Lower lobe of right lung (tissue), 2 donors: Measurements from ENCODE around the gene KCNC1. TPM values are rescaled to one million over a fixed set of nuclear protein-coding genes. Genes with fewer than 3 reads are reported as not detected.

ENCODE experiments used
- ATAC-seq, 2 donors: fragments of 200-7000 bp; cut with Tn5 transposase; one replicate each; pipeline ENCODE4 v1.9.1; 2020 to 2022; ENCODE audit warnings: mild to moderate bottlenecking in 2 of 2, moderate library complexity in 2 of 2
- DNase-seq: peaks from one replicate; pipeline ENCODE4 v3.0.0-alpha.2; 2020
- H3K27ac ChIP-seq: fragments of 200-600 bp; one replicate; pipeline ENCODE4 v1.8.0; 2022
- H3K27me3 ChIP-seq: fragments of 200-600 bp; one replicate; pipeline ENCODE4 v1.8.0; 2022; ENCODE audit warnings: low read depth
- H3K36me3 ChIP-seq: fragments of 200-600 bp; one replicate; pipeline ENCODE4 v1.8.0; 2022; ENCODE audit warnings: mild to moderate bottlenecking
- H3K4me1 ChIP-seq: fragments of 200-600 bp; one replicate; pipeline ENCODE4 v1.8.0; 2022
- H3K4me3 ChIP-seq: fragments of 200-600 bp; one replicate; pipeline ENCODE4 v1.8.0; 2022; ENCODE audit warnings: mild to moderate bottlenecking
- H3K9me3 ChIP-seq: fragments of 200-600 bp; one replicate; pipeline ENCODE4 v1.8.0; 2022
- intact Hi-C: fragments of 100-400 bp; cut with DNase I; formaldehyde crosslinking; loops from one replicate; pipeline ENCODE4 v1.11.0; 2022
- total RNA-seq: library from RNA; stranded (reverse); fragmentation: NEBNext Ultra II Directional; extraction: Animal tissue kit (Norgen Biotek cat#: 25700); gene quantifications from one replicate; pipeline ENCODE4 v1.2.1, GENCODE V29; 2021
- TF ChIP-seq, protein P1 (sequence below): fragments of 200-600 bp; IDR thresholded peaks from one replicate; pipeline ENCODE4 v1.8.0; 2022; ENCODE audit warnings: antibody characterized with exemption, mild to moderate bottlenecking
- donor health status: DM: no; HTN: yes; CAD: no; lungs with severe emphysema.

The KCNC1 gene
- total RNA-seq, 1 donor from 2014 or later, result not detected

DNA sequence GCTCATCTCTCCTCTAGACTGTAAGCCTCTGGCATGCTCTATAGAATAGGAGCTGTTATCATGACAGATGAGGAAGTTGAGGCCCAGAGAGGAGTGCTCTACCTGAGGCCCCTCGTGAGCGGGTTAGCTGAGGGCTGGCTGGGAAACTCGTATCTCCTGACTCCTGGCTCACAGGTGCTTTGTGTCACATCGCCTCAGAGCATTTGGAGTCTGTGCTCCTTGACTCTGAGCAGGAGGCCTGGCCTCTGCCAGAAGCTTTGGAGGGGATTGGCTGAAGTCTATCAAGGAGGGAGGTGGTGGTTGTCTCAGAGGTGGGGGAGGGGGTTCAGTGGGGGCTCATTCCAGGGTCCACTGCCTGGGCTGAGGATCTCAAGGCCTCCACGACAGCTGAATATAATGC lies 7.4 kb downstream of the KCNC1 start:
- Histone ChIP-seq H3K27ac (no peak overlapping the region), H3K27me3 (peaks cover 40% of the 10 kb centered on the region), H3K9me3 (no peaks in the 10 kb centered on the region), H3K4me3 (no peak overlapping the region), H3K36me3 (no peaks in the 10 kb centered on the region), H3K4me1 (no peaks in the 10 kb centered on the region)
- DNase-seq, result no peak
- ATAC-seq, result no peak
- TF ChIP-seq, protein P1, sequence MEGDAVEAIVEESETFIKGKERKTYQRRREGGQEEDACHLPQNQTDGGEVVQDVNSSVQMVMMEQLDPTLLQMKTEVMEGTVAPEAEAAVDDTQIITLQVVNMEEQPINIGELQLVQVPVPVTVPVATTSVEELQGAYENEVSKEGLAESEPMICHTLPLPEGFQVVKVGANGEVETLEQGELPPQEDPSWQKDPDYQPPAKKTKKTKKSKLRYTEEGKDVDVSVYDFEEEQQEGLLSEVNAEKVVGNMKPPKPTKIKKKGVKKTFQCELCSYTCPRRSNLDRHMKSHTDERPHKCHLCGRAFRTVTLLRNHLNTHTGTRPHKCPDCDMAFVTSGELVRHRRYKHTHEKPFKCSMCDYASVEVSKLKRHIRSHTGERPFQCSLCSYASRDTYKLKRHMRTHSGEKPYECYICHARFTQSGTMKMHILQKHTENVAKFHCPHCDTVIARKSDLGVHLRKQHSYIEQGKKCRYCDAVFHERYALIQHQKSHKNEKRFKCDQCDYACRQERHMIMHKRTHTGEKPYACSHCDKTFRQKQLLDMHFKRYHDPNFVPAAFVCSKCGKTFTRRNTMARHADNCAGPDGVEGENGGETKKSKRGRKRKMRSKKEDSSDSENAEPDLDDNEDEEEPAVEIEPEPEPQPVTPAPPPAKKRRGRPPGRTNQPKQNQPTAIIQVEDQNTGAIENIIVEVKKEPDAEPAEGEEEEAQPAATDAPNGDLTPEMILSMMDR, result no peak
- intact Hi-C loops, result no loop called here

DNA sequence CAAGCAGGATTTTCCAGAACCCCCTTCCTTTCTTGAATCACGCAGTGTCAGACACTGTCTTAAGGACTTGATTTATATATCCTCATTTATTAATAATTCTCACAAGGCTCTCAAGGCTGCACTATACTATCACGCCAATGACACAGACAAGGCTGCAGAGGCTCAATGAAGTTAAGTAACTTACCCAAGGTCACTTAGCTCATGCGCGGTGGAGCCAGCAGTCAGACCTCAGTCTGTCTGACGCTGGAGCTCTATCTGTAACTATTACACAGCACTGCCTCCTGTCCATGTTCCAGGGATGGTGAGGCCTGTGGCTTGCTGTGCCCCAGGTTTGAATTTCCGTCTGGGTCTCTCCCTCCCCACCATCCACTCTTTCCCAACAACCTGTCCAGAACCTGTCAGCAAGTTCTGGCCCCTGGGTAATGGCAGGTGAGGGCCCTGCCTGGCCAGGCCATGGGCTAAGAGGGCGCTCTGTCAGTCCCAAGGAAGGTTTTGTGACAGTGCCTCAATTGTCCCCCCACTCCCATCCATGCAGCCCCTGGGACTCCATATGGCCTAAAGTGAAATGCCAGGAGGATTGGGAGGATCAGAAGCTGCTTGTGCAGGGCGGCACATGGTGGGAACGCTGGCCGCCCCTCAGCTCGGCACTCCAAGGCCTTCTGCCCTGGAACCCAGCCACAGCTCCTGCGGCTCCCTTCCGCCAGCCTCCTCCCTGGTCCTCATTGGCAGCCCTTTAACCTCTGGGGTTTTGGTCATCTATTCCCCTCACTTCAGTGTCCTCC lies 8.6 kb downstream of the KCNC1 start:
- TF ChIP-seq, protein P1, result no peak
- H3K36me3 ChIP-seq, result no peaks in the 10 kb centered on the region
- H3K9me3 ChIP-seq, result no peaks in the 10 kb centered on the region
- H3K4me1 ChIP-seq, result no peaks in the 10 kb centered on the region
- DNase-seq (no peak), ATAC-seq (no peak)
- no peak overlapping the region for H3K4me3 ChIP-seq
- no peak overlapping the region for H3K27ac ChIP-seq
- intact Hi-C loops, result no loop called here
- peaks cover 33% of the 10 kb centered on the region for H3K27me3 ChIP-seq

DNA sequence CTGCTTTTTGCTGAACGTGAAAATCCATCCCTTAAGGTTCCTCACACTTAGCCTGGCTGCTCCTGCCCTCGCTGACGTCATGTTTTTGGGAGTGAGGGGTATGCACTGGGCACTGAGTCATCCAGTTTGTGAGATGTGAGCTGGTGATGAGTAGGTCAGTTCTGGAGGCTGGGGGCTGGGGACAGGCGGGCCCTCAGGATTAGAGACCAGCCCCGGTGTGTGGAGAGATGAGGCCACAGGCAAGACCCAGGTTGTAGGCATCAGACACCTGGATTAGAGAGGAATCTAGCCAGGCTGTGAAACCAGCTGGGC lies 9.2 kb downstream of the KCNC1 start:
- Histone ChIP-seq H3K4me3 (no peak overlapping the region), H3K4me1 (no peaks in the 10 kb centered on the region), H3K27me3 (peaks cover 28% of the 10 kb centered on the region), H3K36me3 (no peaks in the 10 kb centered on the region), H3K9me3 (no peaks in the 10 kb centered on the region), H3K27ac (no peak overlapping the region)
- DNase-seq (no peak), ATAC-seq (no peak)
- TF ChIP-seq, protein P1, result no peak
- intact Hi-C loops, result no loop called here

- intact Hi-C loops, result no loop called here
- H3K27me3 ChIP-seq, result peaks cover 24% of the 10 kb centered on the region
- ATAC-seq (no peak), DNase-seq (no peak)
- H3K36me3 ChIP-seq, result no peaks in the 10 kb centered on the region
- no peak overlapping the region for H3K27ac ChIP-seq
- no peaks in the 10 kb centered on the region for H3K9me3 ChIP-seq
- no peak overlapping the region for H3K4me3 ChIP-seq
- TF ChIP-seq, protein P1, result no peak
- no peaks in the 10 kb centered on the region for H3K4me1 ChIP-seq
Observed at GRCh38 chr11:17744151-17744940, 9.8 kb downstream of the KCNC1 start.

DNA sequence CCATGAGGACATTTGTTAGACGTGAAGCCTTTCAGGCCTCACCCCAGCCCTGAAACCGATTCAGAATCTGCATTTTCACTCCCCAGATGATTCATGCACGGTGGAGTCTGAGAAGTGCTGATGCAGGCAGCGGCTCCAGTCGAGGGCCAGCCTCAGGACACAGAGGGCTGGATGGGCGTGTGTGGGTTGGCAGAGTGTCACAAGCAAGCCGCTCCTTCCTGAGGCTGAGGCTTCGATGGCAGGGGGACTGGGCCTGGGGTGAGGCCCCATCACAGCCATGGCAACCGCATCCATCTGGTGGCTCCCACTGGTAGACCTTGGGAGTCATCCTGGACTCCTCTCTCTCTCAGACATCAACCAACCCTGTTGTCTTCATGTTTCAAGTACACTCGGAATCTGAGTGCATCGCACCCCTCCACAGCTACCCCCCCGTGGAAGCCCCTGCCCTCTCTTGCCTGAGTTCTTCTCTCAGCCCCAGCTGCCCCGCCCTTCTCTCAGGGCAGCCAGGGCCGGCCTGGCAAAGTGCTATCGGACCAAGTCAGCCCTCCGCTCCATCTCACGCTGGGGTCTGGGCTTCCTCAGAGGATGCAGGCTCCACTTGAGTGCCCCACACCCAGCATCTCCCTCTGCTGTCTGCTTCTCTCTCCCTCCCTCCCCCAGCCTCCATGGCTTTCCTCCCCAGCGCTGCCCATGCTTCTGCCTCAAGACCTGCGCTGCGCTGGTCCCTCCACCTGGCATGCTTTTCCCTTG lies 10.6 kb downstream of the KCNC1 start:
- intact Hi-C loops, result no loop called here
- no peaks in the 10 kb centered on the region for H3K9me3 ChIP-seq
- ATAC-seq (no peak), DNase-seq (peak; percentile 22)
- no peaks in the 10 kb centered on the region for H3K4me1 ChIP-seq
- no peaks in the 10 kb centered on the region for H3K36me3 ChIP-seq
- H3K4me3 ChIP-seq, result no peak overlapping the region
- H3K27me3 ChIP-seq, result peaks cover 24% of the 10 kb centered on the region
- TF ChIP-seq, protein P1, result no peak
- no peak overlapping the region for H3K27ac ChIP-seq
